HEK293 (cell line): ENCODE results near the gene PMP22.

Source experiments
- CTCF ChIA-PET: fragments of 350-600 bp; formaldehyde crosslinking; extraction: SDS; loops from one replicate; lab custom pipeline; 2021; ENCODE audit warnings: antibody characterized with exemption; lab: Yijun Ruan, JAX
- POLR2A ChIA-PET: fragments of 300-600 bp; formaldehyde crosslinking; extraction: SDS; loops from one replicate; lab custom pipeline; 2020; ENCODE audit warnings: antibody characterized with exemption, inconsistent platforms; lab: Yijun Ruan, JAX
- H3K27ac ChIP-seq: fragments of 200-500 bp; sonication (Bioruptor generic); 2 replicates; pipeline ENCODE4 v1.5.1; 2014; ENCODE audit warnings: low read depth, low read length, control low read depth, inconsistent platforms; ENCODE audit errors: extremely low read depth
- H3K36me3 ChIP-seq, 2 experiments: fragments of 200-500 bp in 1 of 2; sonication (Bioruptor generic) in 1 of 2; 1 replicate in 1 of 2; 2 replicates in 1 of 2; pipeline ENCODE4 v1.5.1; 2014 to 2017; ENCODE audit warnings: inconsistent platforms in 2 of 2, low read length in 2 of 2; ENCODE audit not compliant: control insufficient read depth in 2 of 2, insufficient read depth in 1 of 2
- H3K4me1 ChIP-seq: fragments of 200-500 bp; sonication (Bioruptor generic); 2 replicates; pipeline ENCODE4 v1.5.1; 2014; ENCODE audit warnings: mild to moderate bottlenecking, low read length, inconsistent platforms; ENCODE audit not compliant: control insufficient read depth, insufficient read depth
- H3K4me3 ChIP-seq: 2 replicates; pipeline ENCODE4 v1.5.1; 2011; ENCODE audit warnings: low read depth, mild to moderate bottlenecking, control low read depth, low read length, moderate library complexity
- H3K9me3 ChIP-seq: fragments of 200-500 bp; sonication (Bioruptor generic); 2 replicates; pipeline ENCODE4 v1.5.1; 2014; ENCODE audit warnings: low read depth, low read length, inconsistent platforms; ENCODE audit not compliant: control insufficient read depth, insufficient read depth
- FEZF1 ChIP-seq: fragments of 450-650 bp; formaldehyde crosslinking; IDR thresholded peaks from 2 replicates; pipeline ENCODE4 v1.5.1; 2016; ENCODE audit warnings: missing biosample characterization, missing genetic modification characterization
- GFI1B ChIP-seq: fragments of 450-650 bp; formaldehyde crosslinking; IDR thresholded peaks from 2 replicates; pipeline ENCODE4 v1.5.1; 2016; ENCODE audit warnings: missing biosample characterization, missing genetic modification characterization
- KLF8 ChIP-seq: fragments of 450-650 bp; formaldehyde crosslinking; IDR thresholded peaks from 2 replicates; pipeline ENCODE4 v1.5.1; 2016; ENCODE audit warnings: missing biosample characterization, missing genetic modification characterization
- MZF1 ChIP-seq: fragments of 450-650 bp; formaldehyde crosslinking; IDR thresholded peaks from 2 replicates; pipeline ENCODE4 v1.5.1; 2017; ENCODE audit warnings: missing biosample characterization, missing genetic modification characterization, borderline replicate concordance
- OSR2 ChIP-seq: fragments of 450-650 bp; formaldehyde crosslinking; IDR thresholded peaks from 2 replicates; pipeline ENCODE4 v1.5.1; 2016; ENCODE audit warnings: missing biosample characterization, missing genetic modification characterization
- SALL2 ChIP-seq: fragments of 450-650 bp; formaldehyde crosslinking; IDR thresholded peaks from 2 replicates; pipeline ENCODE4 v1.5.0; 2017; ENCODE audit warnings: missing biosample characterization, mild to moderate bottlenecking, missing genetic modification characterization, borderline replicate concordance
- SCRT1 ChIP-seq: fragments of 450-650 bp; formaldehyde crosslinking; IDR thresholded peaks from 2 replicates; pipeline ENCODE4 v1.5.1; 2016; ENCODE audit warnings: missing biosample characterization, missing genetic modification characterization, borderline replicate concordance
- SCRT2 ChIP-seq: fragments of 450-650 bp; formaldehyde crosslinking; IDR thresholded peaks from 2 replicates; pipeline ENCODE4 v1.5.1; 2016; ENCODE audit warnings: missing biosample characterization, missing genetic modification characterization
- SP3 ChIP-seq: fragments of 450-650 bp; formaldehyde crosslinking; IDR thresholded peaks from 2 replicates; pipeline ENCODE4 v1.5.1; 2016; ENCODE audit warnings: missing biosample characterization, missing genetic modification characterization
- TRIM28 ChIP-seq: IDR thresholded peaks from 2 replicates; pipeline ENCODE4 v1.6.1; 2011; ENCODE audit warnings: low read length, control low read depth, borderline replicate concordance
- ZBTB20 ChIP-seq: fragments of 450-650 bp; formaldehyde crosslinking; IDR thresholded peaks from 2 replicates; pipeline ENCODE4 v1.5.1; 2016; ENCODE audit warnings: missing biosample characterization, missing genetic modification characterization
- ZBTB44 ChIP-seq: fragments of 450-650 bp; IDR thresholded peaks from 2 replicates; pipeline ENCODE4 v1.5.1; 2018; ENCODE audit warnings: missing biosample characterization, mild to moderate bottlenecking, missing genetic modification characterization
- ZFP41 ChIP-seq: fragments of 450-650 bp; formaldehyde crosslinking; IDR thresholded peaks from 2 replicates; pipeline ENCODE4 v1.5.1; 2016; ENCODE audit warnings: missing biosample characterization, missing genetic modification characterization, borderline replicate concordance
- ZFP69B ChIP-seq: fragments of 450-650 bp; formaldehyde crosslinking; IDR thresholded peaks from 2 replicates; pipeline ENCODE4 v1.5.1; 2016; ENCODE audit warnings: missing biosample characterization, missing genetic modification characterization
- ZNF112 ChIP-seq: fragments of 450-650 bp; formaldehyde crosslinking; IDR thresholded peaks from 2 replicates; pipeline ENCODE4 v1.5.0; 2017; ENCODE audit warnings: missing biosample characterization, missing genetic modification characterization
- ZNF221 ChIP-seq: fragments of 450-650 bp; formaldehyde crosslinking; IDR thresholded peaks from 2 replicates; pipeline ENCODE4 v1.5.1; 2017; ENCODE audit warnings: missing biosample characterization, missing genetic modification characterization, borderline replicate concordance
- ZNF239 ChIP-seq: fragments of 450-650 bp; formaldehyde crosslinking; IDR thresholded peaks from 2 replicates; pipeline ENCODE4 v1.5.1; 2016; ENCODE audit warnings: missing biosample characterization, missing genetic modification characterization
- ZNF362 ChIP-seq: fragments of 450-650 bp; formaldehyde crosslinking; IDR thresholded peaks from 2 replicates; pipeline ENCODE4 v1.5.1; 2016; ENCODE audit warnings: missing biosample characterization, missing genetic modification characterization
- ZNF391 ChIP-seq: fragments of 450-650 bp; formaldehyde crosslinking; IDR thresholded peaks from 2 replicates; pipeline ENCODE4 v1.5.1; 2016; ENCODE audit warnings: low read depth, missing biosample characterization, missing genetic modification characterization, borderline replicate concordance
- ZNF423 ChIP-seq: fragments of 450-650 bp; formaldehyde crosslinking; IDR thresholded peaks from 2 replicates; pipeline ENCODE4 v1.5.1; 2016; ENCODE audit warnings: missing biosample characterization, missing genetic modification characterization
- ZNF433 ChIP-seq: fragments of 450-650 bp; formaldehyde crosslinking; IDR thresholded peaks from 2 replicates; pipeline ENCODE4 v1.5.1; 2016; ENCODE audit warnings: missing biosample characterization, missing genetic modification characterization, low read depth
- ZNF521 ChIP-seq: fragments of 450-650 bp; formaldehyde crosslinking; IDR thresholded peaks from 2 replicates; pipeline ENCODE4 v1.5.1; 2017; ENCODE audit warnings: missing biosample characterization, mild to moderate bottlenecking, missing genetic modification characterization
- ZNF621 ChIP-seq: fragments of 450-650 bp; formaldehyde crosslinking; IDR thresholded peaks from 2 replicates; pipeline ENCODE4 v1.5.1; 2017; ENCODE audit warnings: missing biosample characterization, missing genetic modification characterization
- ZNF629 ChIP-seq: fragments of 450-650 bp; formaldehyde crosslinking; IDR thresholded peaks from 2 replicates; pipeline ENCODE4 v1.5.1; 2017; ENCODE audit warnings: missing biosample characterization, missing genetic modification characterization
- ZNF645 ChIP-seq: fragments of 450-650 bp; formaldehyde crosslinking; IDR thresholded peaks from 2 replicates; pipeline ENCODE4; 2016; ENCODE audit warnings: missing biosample characterization, missing genetic modification characterization
- ZSCAN23 ChIP-seq: fragments of 450-650 bp; formaldehyde crosslinking; IDR thresholded peaks from 2 replicates; pipeline ENCODE4 v1.5.1; 2016; ENCODE audit warnings: missing biosample characterization, missing genetic modification characterization

The PMP22 gene

GRCh38 chr17:15194859-15195277 is 70.3 kb downstream of the PMP22 start (continued):
- TF ChIP-seq MZF1 (tag by site-specific recombination): no peak
- no peak for TF ChIP-seq ZNF645 (tag by site-specific recombination)
- no peak for TF ChIP-seq ZNF391 (tag by site-specific recombination)
- no peak for TF ChIP-seq ZFP69B (tag by site-specific recombination)
- no peak for TF ChIP-seq SALL2 (tag by site-specific recombination)
- no peak for TF ChIP-seq GFI1B (tag by site-specific recombination)
- TF ChIP-seq ZNF112 (tag by site-specific recombination): no peak
- no peak for TF ChIP-seq ZNF239
- TF ChIP-seq FEZF1: 0 out of 2 replicates have a peak, but pooled peaks have one; percentile 19
- TF ChIP-seq OSR2 (tag by site-specific recombination): peak; percentile 13; the same call in 1 of the 2 replicates
- no peak for TF ChIP-seq ZNF221
- TF ChIP-seq ZNF521: no peak
- no peak for TF ChIP-seq SP3 (tag by site-specific recombination)
- no peak for TF ChIP-seq SCRT1 (tag by site-specific recombination)
- no peak for TF ChIP-seq ZNF362 (tag by site-specific recombination)

GRCh38 chr17:15185625-15185991 is 79.5 kb downstream of the PMP22 start:
- no peak overlapping the region for H3K4me3 ChIP-seq
- CTCF ChIA-PET: interaction anchor here (0.6 to 1.4 kb wide), 4 partner anchors 9 to 192 kb away, joined by 3 to 6 read pairs (median 4); no protein-coding TSS in a partner anchor
- TF ChIP-seq ZNF433 (tag by site-specific recombination) (no peak), ZBTB44 (no peak), ZFP41 (tag by site-specific recombination) (no peak), ZNF629 (tag by site-specific recombination) (no peak), KLF8 (no peak), SCRT2 (tag by site-specific recombination) (peak; percentile 53; the same call in 1 of the 2 replicates)

GRCh38 chr17:15184872-15185624 is 80.1 kb downstream of the PMP22 start:
- H3K9me3 ChIP-seq: no peaks in the 10 kb centered on the region
- ChIA-PET CTCF (interaction anchor here (0.6 to 1.4 kb wide), 4 partner anchors 9 to 380 kb away, joined by 3 to 7 read pairs (median 4); no protein-coding TSS in a partner anchor), POLR2A (no interaction called here)
- H3K4me1 ChIP-seq: no peaks in the 10 kb centered on the region
- H3K4me3 ChIP-seq: no peak overlapping the region
- H3K36me3 ChIP-seq: no peaks in the 10 kb centered on the region
- TF ChIP-seq ZNF621 (tag by site-specific recombination) (no peak), ZNF433 (tag by site-specific recombination) (no peak), ZSCAN23 (tag by site-specific recombination) (no peak), TRIM28 (no peak), ZBTB20 (tag by site-specific recombination) (no peak), ZNF423 (tag by site-specific recombination) (no peak)
- no peak overlapping the region for H3K27ac ChIP-seq

More at GRCh38 chr17:15185625-15185991, 79.5 kb downstream of the PMP22 start:
- POLR2A ChIA-PET: no interaction called here
- H3K27ac ChIP-seq: no peak overlapping the region
- no peaks in the 10 kb centered on the region for H3K4me1 ChIP-seq
- no peaks in the 10 kb centered on the region for H3K36me3 ChIP-seq
- no peaks in the 10 kb centered on the region for H3K9me3 ChIP-seq
